Measurements from ENCODE around the gene CCDC51.

- TF ChIP-seq POLR2A (IDR thresholded peaks at IDR 0.05; ENCODE audit: borderline replicate concordance, extremely low read depth, insufficient read depth, insufficient read length) (no peak), POLR2AphosphoS5 (IDR thresholded peaks at IDR 0.05; ENCODE audit: low read depth, low read length) (no peak), SP1 (IDR thresholded peaks at IDR 0.05; ENCODE audit: low read depth) (no peak), CTCF (IDR thresholded peaks at IDR 0.05 in 2 of 3, conservative IDR thresholded peaks at IDR 0.05 in 1 of 3; ENCODE audit: borderline replicate concordance in 1 of 3, insufficient read depth in 1 of 3, low read depth in 2 of 3, low read length in 2 of 3) (no peak)
These were observed 15.8 kb downstream of the CCDC51 start for GRCh38 chr3:48423883-48424695.
